WTC11 (cell line): ENCODE results near the gene LTBR.

Experiments
- ATF3 ChIP-seq: sonication (generic); formaldehyde crosslinking; conservative IDR thresholded peaks from 2 replicates; pipeline ENCODE4 v1.8.1; 2022; ENCODE audit warnings: mild to moderate bottlenecking, missing genetic modification reagents
- FOXJ3 ChIP-seq: sonication (generic); formaldehyde crosslinking; IDR thresholded peaks from 2 replicates; pipeline ENCODE4 v1.9.0; 2021; ENCODE audit warnings: missing genetic modification reagents, mild to moderate bottlenecking, borderline replicate concordance
- FOXP1 ChIP-seq: sonication (generic); formaldehyde crosslinking; IDR thresholded peaks from 2 replicates; pipeline ENCODE4 v1.8.0; 2022; ENCODE audit warnings: missing genetic modification reagents, mild to moderate bottlenecking, moderate library complexity, borderline replicate concordance
- GABPB1 ChIP-seq: sonication (generic); formaldehyde crosslinking; IDR thresholded peaks from 2 replicates; pipeline ENCODE4 v1.8.1; 2023; ENCODE audit warnings: mild to moderate bottlenecking, missing genetic modification reagents
- ZNF671 ChIP-seq: fragments of 250-450 bp; sonication (Bioruptor Pico); IDR thresholded peaks from 2 replicates; pipeline ENCODE4 v1.8.0; 2021; ENCODE audit warnings: mild to moderate bottlenecking
- TF ChIP-seq, protein P1 (sequence below): fragments of 200-600 bp; IDR thresholded peaks from 2 replicates; pipeline ENCODE4 v1.8.0; 2022; ENCODE audit warnings: antibody characterized with exemption
- TF ChIP-seq, protein P2 (sequence below): sonication (generic); formaldehyde crosslinking; IDR thresholded peaks from 2 replicates; pipeline ENCODE4 v1.8.1; 2022; ENCODE audit warnings: mild to moderate bottlenecking, moderate library complexity, missing genetic modification reagents

DNA sequence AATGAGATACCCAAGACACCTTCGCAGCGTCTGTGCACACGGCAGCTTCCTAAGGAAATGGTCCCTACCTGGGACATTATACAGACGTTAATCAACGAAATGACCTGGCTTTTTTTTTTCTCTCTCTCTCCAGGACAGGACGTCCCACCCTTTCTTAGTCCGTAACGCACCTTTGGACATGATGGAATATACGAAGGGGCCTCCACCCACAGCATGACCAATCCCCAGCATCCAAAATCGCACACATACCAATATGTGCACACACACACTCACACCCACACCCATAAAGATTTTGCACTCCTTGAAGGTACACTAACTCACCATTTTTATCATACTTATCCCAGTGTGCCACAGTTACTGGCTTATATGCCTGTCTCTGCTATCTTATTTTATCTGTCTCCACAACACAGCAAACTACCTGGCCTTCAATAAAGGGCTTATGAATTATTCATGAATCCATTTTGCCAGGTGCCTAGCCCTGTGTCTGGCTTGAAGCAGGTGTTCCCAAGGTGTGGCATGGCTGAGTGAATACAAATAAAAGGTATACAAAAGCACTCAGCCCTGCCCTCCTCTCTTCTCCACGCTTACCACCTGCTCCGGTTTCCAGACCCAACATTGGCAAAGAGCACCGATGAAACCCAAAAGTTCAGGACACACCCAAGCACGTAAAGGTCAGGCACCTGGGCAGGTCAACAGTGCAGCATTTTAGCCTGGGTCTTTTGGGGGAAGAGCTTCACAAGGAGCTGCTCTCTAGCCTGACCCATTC is 10.8 kb upstream of the LTBR start:
- TF ChIP-seq, protein P1, sequence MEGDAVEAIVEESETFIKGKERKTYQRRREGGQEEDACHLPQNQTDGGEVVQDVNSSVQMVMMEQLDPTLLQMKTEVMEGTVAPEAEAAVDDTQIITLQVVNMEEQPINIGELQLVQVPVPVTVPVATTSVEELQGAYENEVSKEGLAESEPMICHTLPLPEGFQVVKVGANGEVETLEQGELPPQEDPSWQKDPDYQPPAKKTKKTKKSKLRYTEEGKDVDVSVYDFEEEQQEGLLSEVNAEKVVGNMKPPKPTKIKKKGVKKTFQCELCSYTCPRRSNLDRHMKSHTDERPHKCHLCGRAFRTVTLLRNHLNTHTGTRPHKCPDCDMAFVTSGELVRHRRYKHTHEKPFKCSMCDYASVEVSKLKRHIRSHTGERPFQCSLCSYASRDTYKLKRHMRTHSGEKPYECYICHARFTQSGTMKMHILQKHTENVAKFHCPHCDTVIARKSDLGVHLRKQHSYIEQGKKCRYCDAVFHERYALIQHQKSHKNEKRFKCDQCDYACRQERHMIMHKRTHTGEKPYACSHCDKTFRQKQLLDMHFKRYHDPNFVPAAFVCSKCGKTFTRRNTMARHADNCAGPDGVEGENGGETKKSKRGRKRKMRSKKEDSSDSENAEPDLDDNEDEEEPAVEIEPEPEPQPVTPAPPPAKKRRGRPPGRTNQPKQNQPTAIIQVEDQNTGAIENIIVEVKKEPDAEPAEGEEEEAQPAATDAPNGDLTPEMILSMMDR: no peak
- TF ChIP-seq FOXJ3 (CRISPR knock-in tag) (no peak), GABPB1 (CRISPR knock-in tag) (no peak), FOXP1 (no peak), ZNF671 (CRISPR knock-in tag) (no peak), ATF3 (CRISPR knock-in tag) (no peak)
- TF ChIP-seq, protein P2, sequence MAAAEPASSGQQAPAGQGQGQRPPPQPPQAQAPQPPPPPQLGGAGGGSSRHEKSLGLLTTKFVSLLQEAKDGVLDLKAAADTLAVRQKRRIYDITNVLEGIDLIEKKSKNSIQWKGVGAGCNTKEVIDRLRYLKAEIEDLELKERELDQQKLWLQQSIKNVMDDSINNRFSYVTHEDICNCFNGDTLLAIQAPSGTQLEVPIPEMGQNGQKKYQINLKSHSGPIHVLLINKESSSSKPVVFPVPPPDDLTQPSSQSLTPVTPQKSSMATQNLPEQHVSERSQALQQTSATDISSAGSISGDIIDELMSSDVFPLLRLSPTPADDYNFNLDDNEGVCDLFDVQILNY: no peak
